CD4-positive, alpha-beta T cell (primary cell): ENCODE results near the gene PPP2R2B. TPM values are rescaled to one million over a fixed set of nuclear protein-coding genes. Genes with fewer than 3 reads are reported as not detected.

Source experiments
- ATAC-seq: fragments of 200-7000 bp; cut with Tn5 transposase; one replicate; pipeline ENCODE4 v1.10.0; 2022; ENCODE audit warnings: mild to moderate bottlenecking; ENCODE audit not compliant: poor library complexity
- CTCF ChIA-PET: fragments of 350-600 bp; sonication (Branson Sonifier 250); formaldehyde crosslinking; loops from one replicate; lab custom pipeline; 2021; ENCODE audit warnings: antibody characterized with exemption, inconsistent platforms; lab: Charles Lee
- POLR2A ChIA-PET: fragments of 350-600 bp; sonication (Branson Sonifier 250); formaldehyde crosslinking; loops from one replicate; lab custom pipeline; 2021; ENCODE audit warnings: antibody characterized with exemption, inconsistent platforms; lab: Charles Lee
- DNase-seq, 14 experiments: peaks; one replicate each; pipeline ENCODE4 v3.0.0-alpha.2; 2013 to 2020; ENCODE audit warnings: mixed read lengths in 2 of 14
- H3K27ac ChIP-seq, 2 donors: one replicate each; pipeline versions ENCODE4 v1.5.1 to v1.7.0; 2013; ENCODE audit warnings: low read length in 2 of 2, low read depth in 1 of 2, mild to moderate bottlenecking in 1 of 2
- H3K27me3 ChIP-seq, 2 experiments: 1 replicate in 1 of 2; 2 replicates in 1 of 2; pipeline versions ENCODE4 v1.6.1 to v1.7.0; 2013; ENCODE audit warnings: low read length in 2 of 2, control low read depth in 1 of 2, mild to moderate bottlenecking in 1 of 2, moderate library complexity in 1 of 2; ENCODE audit not compliant: insufficient read depth in 2 of 2, control insufficient read depth in 1 of 2
- H3K36me3 ChIP-seq: one replicate; pipeline ENCODE4 v1.6.1; 2013; ENCODE audit warnings: low read length, control low read depth; ENCODE audit not compliant: insufficient read depth
- H3K4me1 ChIP-seq: one replicate; pipeline ENCODE4 v1.6.1; 2013; ENCODE audit warnings: low read length, control low read depth; ENCODE audit not compliant: insufficient read depth
- H3K4me3 ChIP-seq: one replicate; pipeline ENCODE4 v1.5.1; 2013; ENCODE audit warnings: mild to moderate bottlenecking, low read length, moderate library complexity
- H3K9me3 ChIP-seq, 2 experiments: 1 replicate in 1 of 2; 2 replicates in 1 of 2; pipeline versions ENCODE4 v1.6.1 to v1.7.0; 2013; ENCODE audit warnings: low read length in 2 of 2, mild to moderate bottlenecking in 2 of 2, control low read depth in 1 of 2, moderate library complexity in 1 of 2; ENCODE audit not compliant: control insufficient read depth in 1 of 2, insufficient read depth in 1 of 2
- H3K27ac Mint-ChIP-seq: one replicate; pipeline ENCODE4 v1.8.0; 2020; ENCODE audit warnings: mixed read lengths
- H3K27me3 Mint-ChIP-seq: one replicate; pipeline ENCODE4 v1.8.0; 2021; ENCODE audit warnings: mixed read lengths
- H3K36me3 Mint-ChIP-seq: one replicate; pipeline ENCODE4 v1.8.0; 2021; ENCODE audit warnings: low read depth, mixed read lengths
- H3K4me1 Mint-ChIP-seq: one replicate; pipeline ENCODE4 v1.8.0; 2021; ENCODE audit warnings: low read depth, mixed read lengths
- H3K4me3 Mint-ChIP-seq: one replicate; pipeline ENCODE4 v1.8.0; 2020; ENCODE audit warnings: mild to moderate bottlenecking, mixed read lengths
- H3K9me3 Mint-ChIP-seq: one replicate; pipeline ENCODE4 v1.8.0; 2020; ENCODE audit warnings: mixed read lengths
- intact Hi-C, 2 experiments: fragments of 100-400 bp; cut with DNase I in 1 of 2; cut with micrococcal nuclease in 1 of 2; formaldehyde crosslinking; loops; one replicate each; pipeline versions ENCODE4 v1.15.1 to v1.9.0; 2023 to 2025; cut with DNase I, micrococcal nuclease
- total RNA-seq, 174 experiments: library from RNA in 2 of 174; stranded (reverse) in 2 of 174; gene quantifications; one replicate each; pipeline ENCODE4 v1.2.3 and lab custom pipeline; 2021 to 2026
- TF ChIP-seq, protein P1 (sequence below): fragments of 200-600 bp; IDR thresholded peaks from one replicate; pipeline ENCODE4 v1.8.0; 2022; ENCODE audit warnings: antibody characterized with exemption, mild to moderate bottlenecking

PPP2R2B gene
- total RNA-seq, 2 experiments from 2014 or later = 4.1 to 4.2 TPM

DNA sequence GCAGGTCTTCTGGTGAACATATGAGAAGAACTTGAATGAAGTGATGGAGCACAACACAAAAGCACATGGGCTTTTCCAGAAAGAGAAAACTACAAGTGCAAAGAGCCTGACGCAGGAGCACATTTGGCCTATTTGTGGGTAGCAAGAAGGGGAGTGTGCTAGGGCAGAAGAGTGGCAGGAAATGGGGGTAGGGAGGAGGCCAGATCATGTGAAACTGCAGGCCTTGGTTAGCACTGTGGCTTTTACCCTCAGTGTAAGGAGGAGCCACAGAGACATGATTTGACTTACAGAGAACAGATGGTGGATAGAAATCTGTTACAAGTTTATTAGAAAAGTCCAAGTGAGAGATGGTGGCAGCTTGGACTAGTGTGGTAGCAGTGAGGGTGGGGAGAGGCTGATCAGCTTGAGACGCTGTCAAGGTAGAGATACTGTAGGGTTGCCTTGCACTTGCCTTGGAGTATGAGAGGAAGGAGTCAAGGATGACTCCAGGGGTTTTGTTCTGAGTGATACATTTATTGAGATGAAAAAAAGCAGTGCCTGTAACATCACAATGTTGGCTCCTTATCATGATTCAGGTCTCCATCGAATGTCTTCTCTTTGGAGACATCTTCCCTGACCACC lies 126.7 kb downstream of the PPP2R2B start:
- Histone ChIP-seq H3K9me3 (no peaks in the 10 kb centered on the region), H3K27me3 (no peaks in the 10 kb centered on the region), H3K4me3 (no peak overlapping the region), H3K36me3 (no peaks in the 10 kb centered on the region), H3K4me1 (peaks cover 46% of the 10 kb centered on the region), H3K27ac (peak overlapping the region; percentile 38 to 50)
- Mint-ChIP-seq H3K36me3 (no peaks in the 10 kb centered on the region), H3K27me3 (no peaks in the 10 kb centered on the region), H3K27ac (peak overlapping the region; percentile 82), H3K4me1 (peaks cover 51% of the 10 kb centered on the region), H3K4me3 (peak overlapping the region; percentile 62), H3K9me3 (peaks cover 6% of the 10 kb centered on the region)
- ChIA-PET POLR2A (interaction anchor here (0.7 to 1.0 kb wide), 2 partner anchors 10 to 42 kb away, joined by 3 read pairs; no protein-coding TSS in a partner anchor), CTCF (no interaction called here)
- TF ChIP-seq, protein P1, sequence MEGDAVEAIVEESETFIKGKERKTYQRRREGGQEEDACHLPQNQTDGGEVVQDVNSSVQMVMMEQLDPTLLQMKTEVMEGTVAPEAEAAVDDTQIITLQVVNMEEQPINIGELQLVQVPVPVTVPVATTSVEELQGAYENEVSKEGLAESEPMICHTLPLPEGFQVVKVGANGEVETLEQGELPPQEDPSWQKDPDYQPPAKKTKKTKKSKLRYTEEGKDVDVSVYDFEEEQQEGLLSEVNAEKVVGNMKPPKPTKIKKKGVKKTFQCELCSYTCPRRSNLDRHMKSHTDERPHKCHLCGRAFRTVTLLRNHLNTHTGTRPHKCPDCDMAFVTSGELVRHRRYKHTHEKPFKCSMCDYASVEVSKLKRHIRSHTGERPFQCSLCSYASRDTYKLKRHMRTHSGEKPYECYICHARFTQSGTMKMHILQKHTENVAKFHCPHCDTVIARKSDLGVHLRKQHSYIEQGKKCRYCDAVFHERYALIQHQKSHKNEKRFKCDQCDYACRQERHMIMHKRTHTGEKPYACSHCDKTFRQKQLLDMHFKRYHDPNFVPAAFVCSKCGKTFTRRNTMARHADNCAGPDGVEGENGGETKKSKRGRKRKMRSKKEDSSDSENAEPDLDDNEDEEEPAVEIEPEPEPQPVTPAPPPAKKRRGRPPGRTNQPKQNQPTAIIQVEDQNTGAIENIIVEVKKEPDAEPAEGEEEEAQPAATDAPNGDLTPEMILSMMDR = no peak
- peak; percentile 98 for ATAC-seq
- DNase-seq = peak; percentile 9 to 91 (median 42)
- intact Hi-C loops = no loop called here

DNA sequence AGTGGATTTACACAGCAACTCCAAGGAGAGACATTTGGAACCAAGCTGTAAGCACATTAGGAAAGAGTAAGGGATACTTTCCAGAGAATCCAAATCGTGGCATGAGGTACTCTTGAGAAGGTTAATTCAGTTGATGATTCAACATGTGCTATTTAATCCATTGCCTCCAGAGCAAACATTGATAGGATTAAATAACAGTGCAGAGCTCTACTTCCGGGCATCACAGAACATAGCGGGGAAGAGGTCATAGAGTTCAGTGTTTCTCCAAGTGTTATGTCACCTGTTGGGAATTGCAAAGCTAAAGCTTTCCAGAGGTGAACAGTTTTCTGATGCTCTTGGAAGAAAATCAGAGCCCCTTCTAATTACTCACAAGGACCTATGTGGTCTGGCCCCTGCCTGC lies 127.5 kb downstream of the PPP2R2B start:
- no peak overlapping the region for H3K4me3 ChIP-seq
- no peaks in the 10 kb centered on the region for H3K36me3 ChIP-seq
- ChIA-PET CTCF (no interaction called here), POLR2A (no interaction called here)
- Mint-ChIP-seq H3K9me3 (peaks cover 6% of the 10 kb centered on the region), H3K4me3 (no peak overlapping the region), H3K4me1 (peaks cover 47% of the 10 kb centered on the region), H3K27ac (peak overlapping the region; percentile 82), H3K27me3 (no peaks in the 10 kb centered on the region), H3K36me3 (no peaks in the 10 kb centered on the region)
- no peaks in the 10 kb centered on the region for H3K27me3 ChIP-seq
- no peaks in the 10 kb centered on the region for H3K9me3 ChIP-seq
- intact Hi-C loops = no loop called here
- peak overlapping the region; percentile 38 to 50 for H3K27ac ChIP-seq
- no peak for DNase-seq
- TF ChIP-seq, protein P1 = no peak
- peaks cover 46% of the 10 kb centered on the region for H3K4me1 ChIP-seq
- ATAC-seq = no peak

DNA sequence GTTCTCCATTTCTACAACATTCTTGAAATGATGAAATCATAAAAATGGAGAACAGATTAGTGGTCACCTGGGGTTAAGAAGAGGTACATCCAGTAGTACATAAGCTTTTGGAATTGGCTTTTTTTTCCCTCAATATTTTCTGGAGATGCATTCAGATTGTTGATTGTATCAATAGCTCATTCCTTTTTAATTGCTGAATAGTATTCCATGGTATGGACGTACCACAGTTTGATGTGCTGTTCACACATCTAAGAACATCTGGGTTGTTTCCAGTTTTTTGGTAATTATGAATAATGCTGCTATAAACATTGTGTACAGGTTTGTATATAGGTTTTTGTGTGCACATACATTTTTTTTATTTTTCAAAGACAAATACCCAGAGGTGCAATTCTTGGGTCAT lies 130.0 kb downstream of the PPP2R2B start:
- ATAC-seq (no peak), DNase-seq (no peak)
- H3K27me3 ChIP-seq = no peaks in the 10 kb centered on the region
- TF ChIP-seq, protein P1 = no peak
- no peak overlapping the region for H3K27ac ChIP-seq
- H3K4me1 ChIP-seq = peaks cover 31% of the 10 kb centered on the region
- ChIA-PET CTCF (no interaction called here), POLR2A (no interaction called here)
- no peak overlapping the region for H3K4me3 Mint-ChIP-seq
- no peaks in the 10 kb centered on the region for H3K36me3 ChIP-seq
- no peaks in the 10 kb centered on the region for H3K27me3 Mint-ChIP-seq
- intact Hi-C loops = no loop called here
- H3K4me3 ChIP-seq = no peak overlapping the region
- peaks cover 34% of the 10 kb centered on the region for H3K4me1 Mint-ChIP-seq
- peaks cover 6% of the 10 kb centered on the region for H3K9me3 Mint-ChIP-seq
- no peaks in the 10 kb centered on the region for H3K9me3 ChIP-seq
- no peaks in the 10 kb centered on the region for H3K36me3 Mint-ChIP-seq
- H3K27ac Mint-ChIP-seq = no peak overlapping the region
